Loucy (cell line): ENCODE measurements around the gene TRIM3.
A peak's percentile ranks its signal among the peaks of the same experiment; 100 is the strongest.

Experiments
- H2AFZ ChIP-seq: fragments of 200-600 bp; sonication (generic); 2 replicates; pipeline ENCODE4 v1.6.0; 2016; ENCODE audit warnings: antibody characterized with exemption, mild to moderate bottlenecking, low read length, moderate library complexity
- H3F3A ChIP-seq: fragments of 200-600 bp; 2 replicates; pipeline ENCODE4 v1.6.0; 2016; ENCODE audit warnings: antibody characterized with exemption, low read depth, mild to moderate bottlenecking
- H3K27me3 ChIP-seq: fragments of 200-600 bp; sonication (generic); 2 replicates; pipeline ENCODE4 v1.6.1; 2014; ENCODE audit warnings: low read length, mild to moderate bottlenecking; ENCODE audit not compliant: insufficient read depth, poor library complexity, severe bottlenecking
- H3K36me3 ChIP-seq: fragments of 200-600 bp; sonication (generic); 2 replicates; pipeline ENCODE4 v1.6.1; 2016; ENCODE audit warnings: low read length; ENCODE audit not compliant: insufficient read depth
- H3K4me1 ChIP-seq: fragments of 200-600 bp; sonication (generic); 2 replicates; pipeline ENCODE4 v1.5.1; 2014; ENCODE audit warnings: low read length, mild to moderate bottlenecking; ENCODE audit not compliant: insufficient read depth, poor library complexity, severe bottlenecking
- H3K4me2 ChIP-seq: fragments of 200-600 bp; sonication (generic); 2 replicates; pipeline ENCODE4 v1.6.0; 2014; ENCODE audit warnings: antibody characterized with exemption, low read length, low read depth, mild to moderate bottlenecking; ENCODE audit not compliant: poor library complexity, severe bottlenecking
- H3K4me3 ChIP-seq: fragments of 200-600 bp; sonication (generic); 2 replicates; pipeline ENCODE4 v1.5.1; 2014; ENCODE audit warnings: low read length, mild to moderate bottlenecking, mixed read lengths; ENCODE audit not compliant: poor library complexity, severe bottlenecking
- H3K79me2 ChIP-seq: fragments of 200-600 bp; sonication (generic); 2 replicates; pipeline ENCODE4 v1.6.1; 2014; ENCODE audit warnings: low read length; ENCODE audit not compliant: insufficient read depth
- H3K9ac ChIP-seq: fragments of 200-600 bp; sonication (generic); 2 replicates; pipeline ENCODE4 v1.6.0; 2014; ENCODE audit warnings: mild to moderate bottlenecking, low read depth, low read length, moderate library complexity; ENCODE audit not compliant: poor library complexity, severe bottlenecking
- H3K9me2 ChIP-seq: fragments of 200-600 bp; sonication (generic); replicated peaks from 2 replicates; pipeline ENCODE4 v1.6.1; 2016; ENCODE audit warnings: low read depth, low read length, mixed read lengths
- H3K9me3 ChIP-seq: fragments of 200-600 bp; sonication (generic); 2 replicates; pipeline ENCODE4 v1.6.1; 2014; ENCODE audit warnings: mild to moderate bottlenecking, antibody characterized with exemption, low read length, low read depth; ENCODE audit not compliant: insufficient read depth
- H4K20me1 ChIP-seq: fragments of 200-600 bp; sonication (generic); 2 replicates; pipeline ENCODE4 v1.6.0; 2014; ENCODE audit warnings: antibody characterized with exemption, low read length, mild to moderate bottlenecking; ENCODE audit not compliant: insufficient read depth, poor library complexity, severe bottlenecking
- CTCF ChIP-seq: fragments of 200-600 bp; sonication (generic); conservative IDR thresholded peaks from 2 replicates; pipeline ENCODE4 v1.5.1; 2014; ENCODE audit warnings: mild to moderate bottlenecking, antibody characterized with exemption, low read length
- EZH2phosphoT487 ChIP-seq: fragments of 200-600 bp; IDR thresholded peaks from 2 replicates; pipeline ENCODE4 v1.6.1; 2018; ENCODE audit warnings: antibody characterized with exemption, mild to moderate bottlenecking, moderate library complexity, borderline replicate concordance

The TRIM3 gene

DNA sequence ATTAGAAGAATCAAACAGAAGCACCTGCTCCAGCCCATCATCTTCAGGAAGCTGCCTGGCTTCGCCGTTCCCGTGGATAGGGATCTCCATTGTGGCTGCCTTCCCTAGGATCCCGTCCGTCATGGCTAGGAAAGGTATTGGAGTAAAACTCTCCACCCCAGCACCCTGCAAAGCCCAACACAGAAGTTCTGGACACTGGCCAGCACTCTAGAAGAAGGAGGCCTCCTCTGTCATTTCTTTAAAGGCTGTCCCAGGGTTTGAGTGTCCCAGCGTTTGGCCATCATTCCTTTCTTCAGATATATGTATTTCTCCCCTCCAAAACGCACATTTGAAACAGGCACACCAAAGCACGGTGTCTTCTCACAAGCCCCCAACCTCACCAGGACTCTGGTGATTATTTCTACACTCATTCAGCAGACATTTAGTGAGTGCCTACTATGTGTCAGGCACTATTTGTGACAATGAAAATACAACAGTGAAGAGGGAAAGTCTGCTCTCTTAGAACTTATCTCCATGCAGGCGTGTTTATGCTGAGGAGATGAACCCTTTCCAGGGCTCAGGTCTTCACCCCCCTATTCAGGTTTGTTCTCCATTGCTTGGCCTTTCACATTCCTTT lies 6.7 kb upstream of the TRIM3 start:
- H4K20me1 ChIP-seq: peaks cover 33% of the 10 kb centered on the region
- peaks cover 4% of the 10 kb centered on the region; the same call in 1 of the 2 replicates for H3F3A ChIP-seq
- H3K4me3 ChIP-seq: peak overlapping the region; percentile 92
- H3K79me2 ChIP-seq: peaks cover 57% of the 10 kb centered on the region
- TF ChIP-seq CTCF (no peak), EZH2phosphoT487 (no peak)
- no peaks in the 10 kb centered on the region for H3K27me3 ChIP-seq
- no peaks in the 10 kb centered on the region for H3K9me3 ChIP-seq
- H3K9me2 ChIP-seq: no peaks in the 10 kb centered on the region
- no peak overlapping the region for H2AFZ ChIP-seq
- peaks cover 5% of the 10 kb centered on the region; the same call in 1 of the 2 replicates for H3K36me3 ChIP-seq
- peaks cover 33% of the 10 kb centered on the region for H3K4me1 ChIP-seq
- H3K4me2 ChIP-seq: peak overlapping the region; percentile 96
- H3K9ac ChIP-seq: peak overlapping the region; percentile 85

DNA sequence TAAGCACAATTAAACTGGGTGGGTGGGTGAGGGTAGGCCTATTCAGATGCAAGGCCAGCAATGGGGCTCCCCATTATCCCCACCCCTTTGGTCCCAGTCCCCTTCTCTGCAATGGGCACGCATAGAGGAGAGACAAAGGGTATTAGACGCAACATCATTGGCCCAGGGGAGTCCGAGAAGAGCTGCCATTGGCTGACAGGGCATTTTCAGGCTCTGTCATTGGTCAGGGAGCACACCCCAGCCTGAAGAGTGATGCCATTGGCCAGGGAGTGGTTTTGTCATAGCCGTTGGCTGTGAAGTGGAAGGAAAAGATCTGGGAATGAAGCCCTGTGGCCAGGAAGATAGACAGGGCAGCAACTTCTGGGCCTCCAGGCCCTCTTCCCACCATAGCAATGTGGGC lies 2.8 kb upstream of the TRIM3 start:
- Histone ChIP-seq H3K9me3 (no peaks in the 10 kb centered on the region), H3K4me2 (no peak overlapping the region), H3K4me1 (peaks cover 23% of the 10 kb centered on the region), H3K27me3 (no peaks in the 10 kb centered on the region), H3K9ac (no peak overlapping the region), H3K9me2 (no peaks in the 10 kb centered on the region), H3K4me3 (no peak overlapping the region), H3F3A (peaks cover 15% of the 10 kb centered on the region; the same call in 1 of the 2 replicates), H3K36me3 (no peaks in the 10 kb centered on the region; the same call in 1 of the 2 replicates), H2AFZ (no peak overlapping the region), H4K20me1 (peaks cover 11% of the 10 kb centered on the region), H3K79me2 (peaks cover 30% of the 10 kb centered on the region)
- TF ChIP-seq CTCF: no peak
- no peak for TF ChIP-seq EZH2phosphoT487

- Histone ChIP-seq H3K36me3 (no peaks in the 10 kb centered on the region; the same call in 1 of the 2 replicates), H3K9ac (no peak overlapping the region), H3F3A (peaks cover 15% of the 10 kb centered on the region; the same call in 1 of the 2 replicates), H3K4me2 (no peak overlapping the region), H3K79me2 (peaks cover 26% of the 10 kb centered on the region), H2AFZ (no peak overlapping the region), H3K9me2 (no peaks in the 10 kb centered on the region), H3K9me3 (no peaks in the 10 kb centered on the region), H4K20me1 (peaks cover 10% of the 10 kb centered on the region), H3K27me3 (no peaks in the 10 kb centered on the region), H3K4me3 (no peak overlapping the region), H3K4me1 (peaks cover 29% of the 10 kb centered on the region)
- peak; percentile 37 for TF ChIP-seq CTCF
- TF ChIP-seq EZH2phosphoT487: no peak
Observed at GRCh38 chr11:6475936-6476335, 2.2 kb upstream of the TRIM3 start.
